ENCODE measurements around the gene CREB5.

DNA sequence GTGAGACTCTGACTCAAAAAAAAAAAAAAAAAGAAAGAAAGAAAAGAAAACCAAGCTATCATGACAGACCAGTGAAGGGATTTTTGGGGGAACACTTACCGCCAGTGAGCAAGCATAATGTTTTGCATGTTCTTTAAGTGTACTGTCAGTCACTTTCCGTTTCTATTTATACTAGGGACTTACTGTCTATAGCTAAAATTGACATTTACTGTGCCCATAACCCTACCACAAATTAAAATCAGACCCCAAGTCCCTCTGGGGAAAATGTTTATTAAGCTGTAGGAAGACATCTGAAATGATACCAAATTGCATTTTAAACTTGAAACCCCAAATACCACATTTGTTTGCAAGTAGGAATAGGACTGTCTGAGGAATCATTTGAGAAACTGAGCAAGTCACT lies 293.0 kb downstream of the CREB5 start:
- TF ChIP-seq, protein P1, sequence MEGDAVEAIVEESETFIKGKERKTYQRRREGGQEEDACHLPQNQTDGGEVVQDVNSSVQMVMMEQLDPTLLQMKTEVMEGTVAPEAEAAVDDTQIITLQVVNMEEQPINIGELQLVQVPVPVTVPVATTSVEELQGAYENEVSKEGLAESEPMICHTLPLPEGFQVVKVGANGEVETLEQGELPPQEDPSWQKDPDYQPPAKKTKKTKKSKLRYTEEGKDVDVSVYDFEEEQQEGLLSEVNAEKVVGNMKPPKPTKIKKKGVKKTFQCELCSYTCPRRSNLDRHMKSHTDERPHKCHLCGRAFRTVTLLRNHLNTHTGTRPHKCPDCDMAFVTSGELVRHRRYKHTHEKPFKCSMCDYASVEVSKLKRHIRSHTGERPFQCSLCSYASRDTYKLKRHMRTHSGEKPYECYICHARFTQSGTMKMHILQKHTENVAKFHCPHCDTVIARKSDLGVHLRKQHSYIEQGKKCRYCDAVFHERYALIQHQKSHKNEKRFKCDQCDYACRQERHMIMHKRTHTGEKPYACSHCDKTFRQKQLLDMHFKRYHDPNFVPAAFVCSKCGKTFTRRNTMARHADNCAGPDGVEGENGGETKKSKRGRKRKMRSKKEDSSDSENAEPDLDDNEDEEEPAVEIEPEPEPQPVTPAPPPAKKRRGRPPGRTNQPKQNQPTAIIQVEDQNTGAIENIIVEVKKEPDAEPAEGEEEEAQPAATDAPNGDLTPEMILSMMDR (conservative IDR thresholded peaks at IDR 0.05; ENCODE audit: low read length): no peak
- no peak for TF ChIP-seq EZH2phosphoT487 (IDR thresholded peaks at IDR 0.05; ENCODE audit: borderline replicate concordance)

Data from Loucy (cell line).